ENCODE measurements around the gene CENPO. TPM values are rescaled to one million over a fixed set of nuclear protein-coding genes. Genes with fewer than 3 reads are reported as not detected.

CENPO gene
- total RNA-seq, 6 experiments from 2014 or later = 1.6 to 6.0 (median 3.1) TPM

- peaks cover 0 to 4% (median 0%) of the 10 kb centered on the region in 4 donors for H3K4me1 ChIP-seq
- H3K9me3 ChIP-seq = no peaks in the 10 kb centered on the region
- H3K27me3 ChIP-seq = no peaks in the 10 kb centered on the region
- no peaks in the 10 kb centered on the region for H3K36me3 ChIP-seq
- no peak overlapping the region for H3K4me3 ChIP-seq
- no peak overlapping the region for H3K27ac ChIP-seq
- no peak for TF ChIP-seq POLR2A (IDR thresholded peaks at IDR 0.05)
- TF ChIP-seq, protein P1, sequence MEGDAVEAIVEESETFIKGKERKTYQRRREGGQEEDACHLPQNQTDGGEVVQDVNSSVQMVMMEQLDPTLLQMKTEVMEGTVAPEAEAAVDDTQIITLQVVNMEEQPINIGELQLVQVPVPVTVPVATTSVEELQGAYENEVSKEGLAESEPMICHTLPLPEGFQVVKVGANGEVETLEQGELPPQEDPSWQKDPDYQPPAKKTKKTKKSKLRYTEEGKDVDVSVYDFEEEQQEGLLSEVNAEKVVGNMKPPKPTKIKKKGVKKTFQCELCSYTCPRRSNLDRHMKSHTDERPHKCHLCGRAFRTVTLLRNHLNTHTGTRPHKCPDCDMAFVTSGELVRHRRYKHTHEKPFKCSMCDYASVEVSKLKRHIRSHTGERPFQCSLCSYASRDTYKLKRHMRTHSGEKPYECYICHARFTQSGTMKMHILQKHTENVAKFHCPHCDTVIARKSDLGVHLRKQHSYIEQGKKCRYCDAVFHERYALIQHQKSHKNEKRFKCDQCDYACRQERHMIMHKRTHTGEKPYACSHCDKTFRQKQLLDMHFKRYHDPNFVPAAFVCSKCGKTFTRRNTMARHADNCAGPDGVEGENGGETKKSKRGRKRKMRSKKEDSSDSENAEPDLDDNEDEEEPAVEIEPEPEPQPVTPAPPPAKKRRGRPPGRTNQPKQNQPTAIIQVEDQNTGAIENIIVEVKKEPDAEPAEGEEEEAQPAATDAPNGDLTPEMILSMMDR (IDR thresholded peaks at IDR 0.05) = no peak
- 65% methylated on average over 4 of the region's 5 CpGs for WGBS (ENCODE audit: insufficient coverage, low coverage, low lambda C conversion rate, missing lambda C conversion rate)
- ATAC-seq (no peak), DNase-seq (no peak)
- intact Hi-C loops (cut with DNase I) = loop anchor here in 1 of 2 donors (5.0 kb wide), 1 partner anchor 418 kb away; no protein-coding TSS in a partner anchor
Observed at GRCh38 chr2:24830351-24830750, 37.1 kb downstream of the CENPO start.

GRCh38 chr2:24830786-24831185 lies 37.6 kb downstream of the CENPO start:
- DNase-seq (no peak), ATAC-seq (no peak)
- TF ChIP-seq, protein P1 (IDR thresholded peaks at IDR 0.05) = no peak
- TF ChIP-seq POLR2A (IDR thresholded peaks at IDR 0.05) = no peak
- H3K36me3 ChIP-seq = no peaks in the 10 kb centered on the region
- no peaks in the 10 kb centered on the region for H3K27me3 ChIP-seq
- intact Hi-C loops (cut with DNase I) = loop anchor here in 1 of 2 donors (5.0 kb wide), 1 partner anchor 418 kb away; no protein-coding TSS in a partner anchor
- no peak overlapping the region for H3K27ac ChIP-seq
- no CpG with 5 or more reads among the region's 12 CpGs for WGBS (ENCODE audit: insufficient coverage, low coverage, low lambda C conversion rate, missing lambda C conversion rate)
- no peak overlapping the region for H3K4me3 ChIP-seq
- no peaks in the 10 kb centered on the region for H3K9me3 ChIP-seq
- H3K4me1 ChIP-seq = peaks cover 0 to 4% (median 0%) of the 10 kb centered on the region in 4 donors

DNA sequence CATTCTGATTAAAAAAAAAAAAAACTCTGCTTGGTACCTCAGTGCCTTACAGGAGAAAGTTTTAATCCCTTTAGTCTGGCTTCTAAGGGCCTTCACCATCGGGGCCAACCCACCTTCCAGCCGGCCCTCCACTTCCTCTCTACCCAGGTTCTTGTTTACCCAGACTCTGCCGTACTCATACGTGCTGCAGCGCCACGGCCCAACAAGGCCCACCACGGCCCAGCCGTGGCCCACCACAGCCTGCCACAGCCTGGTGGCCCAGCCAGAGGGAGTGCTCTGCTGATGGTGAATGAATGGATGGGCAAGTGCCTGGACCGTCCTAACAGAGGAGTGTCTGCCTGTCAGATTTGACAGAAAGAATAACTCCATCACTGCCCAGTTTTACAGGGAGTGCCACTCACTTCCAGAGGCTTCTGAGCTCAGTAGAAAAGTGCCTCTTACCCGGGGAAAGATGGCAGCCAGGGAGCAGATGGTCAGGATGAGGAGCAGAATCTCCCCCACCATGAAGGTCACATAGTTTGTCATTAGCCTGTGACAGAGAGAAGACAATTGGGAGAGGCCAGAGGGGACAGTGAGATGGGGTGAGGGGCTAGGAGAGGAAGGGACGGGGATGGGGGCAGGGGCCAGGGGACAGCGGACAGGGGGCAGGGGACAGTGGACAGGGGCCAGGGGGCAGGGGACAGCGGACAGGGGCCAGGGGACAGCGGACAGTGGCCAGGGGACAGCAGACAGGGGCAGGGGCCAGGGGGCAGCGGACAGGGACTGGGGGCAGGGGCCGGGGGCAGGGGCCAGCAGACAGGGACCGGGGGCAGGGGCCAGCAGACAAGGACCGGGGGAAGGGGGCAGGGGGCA lies 38.2 kb downstream of the CENPO start:
- Histone ChIP-seq H3K36me3 (no peaks in the 10 kb centered on the region), H3K4me3 (no peak overlapping the region), H3K27me3 (no peaks in the 10 kb centered on the region), H3K9me3 (no peaks in the 10 kb centered on the region), H3K4me1 (peaks cover 0 to 4% (median 0%) of the 10 kb centered on the region in 4 donors), H3K27ac (no peak overlapping the region)
- DNase-seq = no peak
- TF ChIP-seq, protein P1 (IDR thresholded peaks at IDR 0.05) = no peak
- no peak for TF ChIP-seq POLR2A (IDR thresholded peaks at IDR 0.05)
- WGBS (ENCODE audit: insufficient coverage, low coverage, low lambda C conversion rate, missing lambda C conversion rate) = 75% methylated on average over 8 of the region's 18 CpGs
- no peak for ATAC-seq
- intact Hi-C loops (cut with DNase I) = loop anchor here in 1 of 2 donors (5.0 kb wide), 1 partner anchor 419 kb away; no protein-coding TSS in a partner anchor

DNA sequence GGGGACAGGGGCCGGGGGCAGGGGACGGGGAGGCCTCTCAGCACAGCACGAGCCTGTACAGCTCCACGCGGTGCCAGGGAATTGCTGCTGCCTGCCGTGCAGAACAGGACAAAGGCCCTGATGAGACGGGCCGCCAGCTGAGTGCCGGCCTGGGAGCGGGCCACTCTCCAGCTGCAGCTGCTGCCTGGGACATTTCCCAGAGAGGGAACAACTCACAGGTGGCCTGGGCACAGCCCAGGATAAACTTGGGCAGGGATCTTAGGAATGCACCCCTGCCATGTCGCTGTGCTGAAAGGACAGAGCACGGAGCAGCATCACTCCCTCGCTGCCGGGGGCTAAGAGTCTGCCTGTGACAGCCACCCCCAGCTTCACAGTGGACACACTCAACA lies 38.8 kb downstream of the CENPO start:
- ATAC-seq (no peak), DNase-seq (no peak)
- H3K4me1 ChIP-seq = peaks cover 0 to 4% (median 0%) of the 10 kb centered on the region in 4 donors
- TF ChIP-seq, protein P1 (IDR thresholded peaks at IDR 0.05) = no peak
- TF ChIP-seq POLR2A (IDR thresholded peaks at IDR 0.05) = no peak
- WGBS (ENCODE audit: insufficient coverage, low coverage, low lambda C conversion rate, missing lambda C conversion rate) = 54% methylated on average over 7 of the region's 14 CpGs
- no peaks in the 10 kb centered on the region for H3K27me3 ChIP-seq
- H3K9me3 ChIP-seq = no peaks in the 10 kb centered on the region
- no peak overlapping the region for H3K27ac ChIP-seq
- no peaks in the 10 kb centered on the region for H3K36me3 ChIP-seq
- no peak overlapping the region for H3K4me3 ChIP-seq
- intact Hi-C loops (cut with DNase I) = loop anchor here in 1 of 2 donors (5.0 kb wide), 1 partner anchor 420 kb away; no protein-coding TSS in a partner anchor
